ENCODE data around the gene TRAPPC12.
"Not testable (repeated sequence)": the region's sequence is repeated elsewhere in the genome, so short reads cannot be mapped to it uniquely, and the experiment has no call there.

The TRAPPC12 gene

GRCh38 chr2:3491716-3492474, 112.4 kb downstream of the TRAPPC12 start:
- DNase-seq (ENCODE audit: low read depth) = no peak
- no peak overlapping the region for H3K4me3 ChIP-seq (ENCODE audit: control insufficient read depth, low read depth, low read length)
- TF ChIP-seq, protein P1, sequence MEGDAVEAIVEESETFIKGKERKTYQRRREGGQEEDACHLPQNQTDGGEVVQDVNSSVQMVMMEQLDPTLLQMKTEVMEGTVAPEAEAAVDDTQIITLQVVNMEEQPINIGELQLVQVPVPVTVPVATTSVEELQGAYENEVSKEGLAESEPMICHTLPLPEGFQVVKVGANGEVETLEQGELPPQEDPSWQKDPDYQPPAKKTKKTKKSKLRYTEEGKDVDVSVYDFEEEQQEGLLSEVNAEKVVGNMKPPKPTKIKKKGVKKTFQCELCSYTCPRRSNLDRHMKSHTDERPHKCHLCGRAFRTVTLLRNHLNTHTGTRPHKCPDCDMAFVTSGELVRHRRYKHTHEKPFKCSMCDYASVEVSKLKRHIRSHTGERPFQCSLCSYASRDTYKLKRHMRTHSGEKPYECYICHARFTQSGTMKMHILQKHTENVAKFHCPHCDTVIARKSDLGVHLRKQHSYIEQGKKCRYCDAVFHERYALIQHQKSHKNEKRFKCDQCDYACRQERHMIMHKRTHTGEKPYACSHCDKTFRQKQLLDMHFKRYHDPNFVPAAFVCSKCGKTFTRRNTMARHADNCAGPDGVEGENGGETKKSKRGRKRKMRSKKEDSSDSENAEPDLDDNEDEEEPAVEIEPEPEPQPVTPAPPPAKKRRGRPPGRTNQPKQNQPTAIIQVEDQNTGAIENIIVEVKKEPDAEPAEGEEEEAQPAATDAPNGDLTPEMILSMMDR (conservative IDR thresholded peaks at IDR 0.05; ENCODE audit: control insufficient read depth, insufficient read depth, low read depth, low read length) = no peak

GRCh38 chr2:3492475-3492787, 112.9 kb downstream of the TRAPPC12 start:
- H3K4me3 ChIP-seq (ENCODE audit: control insufficient read depth, low read depth, low read length); DNase-seq (ENCODE audit: low read depth): not testable (repeated sequence)

- H3K4me3 ChIP-seq (ENCODE audit: control insufficient read depth, low read depth, low read length) = peak overlapping the region; percentile 20
- peak; percentile 98 for DNase-seq (ENCODE audit: low read depth)
- TF ChIP-seq, protein P1 (conservative IDR thresholded peaks at IDR 0.05; ENCODE audit: control insufficient read depth, insufficient read depth, low read depth, low read length) = no peak
Measured at GRCh38 chr2:3492951-3493614, 113.6 kb downstream of the TRAPPC12 start.

GRCh38 chr2:3493615-3494007, 114.1 kb downstream of the TRAPPC12 start:
- peak; percentile 79 for DNase-seq (ENCODE audit: low read depth)
- peak overlapping the region; percentile 20 for H3K4me3 ChIP-seq (ENCODE audit: control insufficient read depth, low read depth, low read length)
- TF ChIP-seq, protein P1 (conservative IDR thresholded peaks at IDR 0.05; ENCODE audit: control insufficient read depth, insufficient read depth, low read depth, low read length) = no peak

DNA sequence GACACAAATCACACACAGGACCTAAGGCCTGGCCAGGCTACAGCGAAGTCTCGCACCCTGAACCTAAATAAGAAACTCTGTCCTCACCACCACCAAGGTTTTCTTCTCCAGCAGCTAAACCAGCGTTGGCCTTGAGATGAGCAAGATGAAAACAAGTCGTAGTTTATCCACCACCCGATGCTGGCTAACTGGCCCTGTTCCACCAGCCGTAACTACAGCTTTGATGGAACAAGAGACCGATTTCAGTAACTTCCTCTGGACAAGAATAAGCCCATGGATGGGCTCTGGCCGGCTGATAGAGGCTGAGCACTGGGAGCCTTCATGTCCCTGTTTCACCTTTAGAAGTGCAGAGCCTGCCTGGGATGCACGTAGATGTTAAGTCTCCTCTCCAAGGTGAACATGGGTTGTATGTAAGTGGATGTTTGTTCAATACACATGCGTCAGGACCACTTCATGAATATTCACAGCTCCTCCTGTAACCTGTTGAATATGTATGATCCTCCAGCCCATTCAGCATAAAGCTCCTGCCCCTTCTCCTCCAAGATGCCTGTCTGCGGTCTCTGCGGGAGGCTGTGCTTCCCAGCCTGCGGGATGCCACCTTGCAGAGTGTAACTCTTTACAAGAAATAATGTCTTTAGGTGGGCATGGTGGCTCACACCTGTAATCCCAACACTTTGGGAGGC, 115.6 kb downstream of the TRAPPC12 start:
- TF ChIP-seq, protein P1 (conservative IDR thresholded peaks at IDR 0.05; ENCODE audit: control insufficient read depth, insufficient read depth, low read depth, low read length) = no peak
- H3K4me3 ChIP-seq (ENCODE audit: control insufficient read depth, low read depth, low read length) = no peak overlapping the region
- DNase-seq (ENCODE audit: low read depth) = no peak

- H3K4me3 ChIP-seq (ENCODE audit: control insufficient read depth, low read depth, low read length); DNase-seq (ENCODE audit: low read depth): not testable (repeated sequence)
Measured at GRCh38 chr2:3496708-3497080, 117.2 kb downstream of the TRAPPC12 start.

- H3K4me3 ChIP-seq (ENCODE audit: control insufficient read depth, low read depth, low read length) = no peak overlapping the region
- DNase-seq (ENCODE audit: low read depth) = no peak
- TF ChIP-seq, protein P1 (conservative IDR thresholded peaks at IDR 0.05; ENCODE audit: control insufficient read depth, insufficient read depth, low read depth, low read length) = no peak
Measured at GRCh38 chr2:3498783-3499394, 119.4 kb downstream of the TRAPPC12 start.

All from fibroblast of mammary gland (primary cell).